ENCODE results near the gene FAM107A.

GRCh38 chr3:58591517-58592510 is 14.6 kb upstream of the FAM107A start:
- no peak for TF ChIP-seq EZH2 (IDR thresholded peaks at IDR 0.05; ENCODE audit: insufficient read depth, poor library complexity, severe bottlenecking)
- no peak for TF ChIP-seq EZH2phosphoT487 (IDR thresholded peaks at IDR 0.05; ENCODE audit: insufficient read depth, low read depth)

Measured in GM23248 (cell line).